Islet of Langerhans (tissue), 1 donor: ENCODE data around the gene CAP2.
"Not testable (repeated sequence)": the region's sequence is repeated elsewhere in the genome, so short reads cannot be mapped to it uniquely, and the experiment has no call there.

Source experiments
- FAIRE-seq: peaks from one replicate; lab custom pipeline; 2011; peaks lifted over from hg19 to GRCh38; lab: Jason Lieb, UNC

CAP2 gene

DNA sequence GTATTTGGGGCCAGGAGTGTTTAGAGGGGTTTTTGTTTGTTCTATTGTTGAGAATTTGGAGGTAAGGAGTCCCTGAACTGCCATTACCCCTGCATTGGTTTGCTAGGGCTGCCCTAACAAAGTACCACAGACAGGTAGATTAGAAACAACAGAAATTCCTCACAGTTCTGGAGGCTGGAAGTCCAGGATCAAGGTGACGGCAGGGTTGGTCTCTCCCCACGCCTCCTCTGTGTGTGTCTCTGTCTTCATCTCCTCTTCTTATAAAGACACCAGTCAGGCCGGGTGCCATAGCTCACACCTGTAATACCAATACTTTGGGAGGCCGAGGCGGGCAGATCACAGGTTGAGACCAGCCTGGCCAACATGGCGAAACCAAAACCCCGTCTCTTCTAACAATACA is 109.7 kb downstream of the CAP2 start:
- no peak for FAIRE-seq

DNA sequence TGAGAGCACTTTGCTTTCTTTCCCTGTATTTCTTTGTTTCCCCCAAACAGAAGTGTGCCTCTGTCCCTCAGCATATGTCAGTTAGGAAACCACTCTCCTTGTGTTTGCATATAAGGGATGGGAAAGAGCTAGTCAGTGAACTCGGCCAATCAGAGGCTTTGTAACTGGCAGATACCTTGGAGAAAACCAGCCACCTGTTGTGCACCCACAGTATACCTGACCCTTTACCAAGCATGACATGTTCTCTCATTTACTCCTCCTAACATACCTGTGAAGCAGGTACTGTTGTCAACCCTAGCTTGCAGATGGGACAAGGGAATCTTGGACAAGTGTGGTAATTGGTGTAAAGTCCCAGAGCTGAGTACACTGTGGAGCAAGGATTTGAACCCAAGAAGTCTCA is 110.6 kb downstream of the CAP2 start:
- FAIRE-seq, result no peak

DNA sequence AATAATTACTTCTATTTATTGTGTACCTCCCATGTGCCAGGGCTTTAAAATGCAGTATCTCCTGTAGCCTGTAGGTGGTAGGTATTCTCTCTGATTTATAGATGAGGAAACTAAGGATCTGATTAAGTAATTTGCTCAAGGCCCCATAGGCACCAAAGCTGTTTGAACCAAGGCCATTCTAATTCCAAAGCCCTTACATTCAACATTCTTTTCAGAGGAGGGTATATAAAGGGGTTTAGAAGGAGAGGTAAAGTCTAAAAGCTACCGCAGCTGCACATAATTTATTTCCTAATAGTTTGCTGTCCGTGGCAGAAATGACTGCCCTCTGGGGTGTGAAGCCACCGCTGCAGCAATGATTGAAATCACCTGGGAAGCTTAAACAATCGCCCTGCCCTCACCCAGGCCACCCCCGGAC is 111.7 kb downstream of the CAP2 start:
- no peak for FAIRE-seq

DNA sequence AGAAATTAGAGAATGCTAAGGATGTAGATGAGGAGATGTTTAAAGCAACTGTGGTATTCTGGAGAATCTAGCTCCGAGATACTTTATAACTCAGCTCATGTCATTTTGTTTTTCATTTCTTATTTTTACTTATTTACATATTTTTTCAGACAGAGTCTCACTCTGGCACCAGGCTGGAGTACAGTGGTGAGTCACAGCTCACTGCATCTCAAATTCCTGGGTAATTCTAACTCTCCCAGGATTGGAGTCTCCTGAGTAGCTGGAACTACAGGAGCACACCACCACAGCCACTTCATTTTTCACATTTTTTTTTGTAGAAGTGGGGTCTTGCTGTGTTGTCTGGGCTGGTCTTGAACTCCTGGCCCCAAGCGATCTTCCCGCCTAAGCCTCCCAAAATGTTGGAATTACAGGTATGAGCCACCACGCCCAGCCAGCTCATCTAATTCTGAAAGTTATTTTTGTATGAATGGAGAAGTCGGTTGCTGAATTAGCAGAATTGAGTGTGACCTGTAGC is 112.4 kb downstream of the CAP2 start:
- no peak for FAIRE-seq

DNA sequence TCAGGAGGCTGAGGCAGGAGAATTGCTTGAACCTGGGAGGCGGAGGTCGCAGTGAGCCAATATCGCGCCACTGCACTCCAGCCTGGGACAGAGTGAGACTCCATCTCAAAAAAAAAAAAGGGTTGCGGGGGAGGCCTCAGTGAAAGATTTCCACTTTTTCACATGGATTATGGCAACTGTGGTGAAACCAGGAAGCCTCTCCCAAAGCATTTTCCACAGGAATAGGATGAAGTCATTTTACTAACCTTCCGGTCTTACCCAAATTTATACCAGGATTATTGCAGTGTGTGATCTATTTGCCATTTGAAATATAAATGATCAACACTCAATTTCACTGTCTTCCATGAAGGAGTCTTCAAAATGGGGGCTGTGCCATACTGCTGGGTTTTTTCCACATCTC is 113.1 kb downstream of the CAP2 start:
- FAIRE-seq, result no peak

DNA sequence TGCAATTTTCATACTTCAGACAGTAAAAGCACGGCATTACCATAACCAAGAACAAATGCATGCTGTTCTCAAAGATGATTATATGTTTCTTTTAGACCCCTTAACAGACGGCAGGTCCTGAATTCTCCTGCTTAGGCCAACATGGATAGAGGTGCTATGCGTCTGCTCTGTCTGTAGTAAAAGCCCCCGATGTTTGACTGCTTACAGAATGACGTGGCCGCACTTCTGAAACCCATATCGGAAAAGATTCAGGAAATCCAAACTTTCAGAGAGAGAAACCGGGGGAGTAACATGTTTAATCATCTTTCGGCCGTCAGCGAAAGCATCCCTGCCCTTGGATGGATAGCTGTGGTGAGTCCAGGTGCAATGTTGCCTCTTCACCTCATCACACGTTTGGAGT is 113.6 kb downstream of the CAP2 start:
- no peak for FAIRE-seq

DNA sequence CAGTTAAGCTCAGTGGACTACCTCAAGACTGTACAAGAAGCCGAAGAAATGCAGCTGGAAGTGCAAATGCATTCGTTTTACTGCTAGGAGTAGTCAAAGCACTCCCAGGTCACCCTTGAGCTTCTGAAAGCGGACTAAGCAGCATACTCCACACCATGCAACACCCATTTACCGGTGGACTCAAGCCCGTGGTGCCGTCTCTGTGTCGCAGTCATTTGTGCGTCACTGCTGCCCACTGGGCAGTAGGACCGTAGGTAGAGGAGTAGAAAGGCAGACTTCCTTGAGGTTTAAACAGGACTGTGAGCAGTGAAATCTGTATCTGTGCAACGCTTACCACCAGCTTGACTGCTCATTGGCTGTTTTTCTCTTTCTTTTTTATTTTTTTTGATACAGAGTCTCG is 117.7 kb downstream of the CAP2 start:
- FAIRE-seq, result no peak

DNA sequence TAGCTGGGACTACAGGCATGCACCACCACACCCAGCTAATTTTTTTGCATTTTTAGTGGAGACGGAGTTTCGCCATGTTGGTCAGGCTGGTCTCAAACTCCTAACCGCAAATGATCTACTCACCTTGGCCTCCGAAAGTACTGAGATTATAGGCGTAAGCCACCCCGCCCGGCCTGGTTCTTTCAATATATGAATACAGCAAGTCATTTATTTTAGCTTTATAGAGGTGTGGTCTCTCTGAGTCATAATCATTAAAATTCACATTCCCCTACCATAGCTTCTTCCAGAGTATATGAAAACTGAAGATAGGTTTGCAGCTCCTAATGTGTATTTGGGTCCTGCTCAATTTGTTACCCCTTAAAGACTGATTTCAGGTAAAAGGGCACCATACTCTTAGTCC is 118.2 kb downstream of the CAP2 start:
- no peak for FAIRE-seq

DNA sequence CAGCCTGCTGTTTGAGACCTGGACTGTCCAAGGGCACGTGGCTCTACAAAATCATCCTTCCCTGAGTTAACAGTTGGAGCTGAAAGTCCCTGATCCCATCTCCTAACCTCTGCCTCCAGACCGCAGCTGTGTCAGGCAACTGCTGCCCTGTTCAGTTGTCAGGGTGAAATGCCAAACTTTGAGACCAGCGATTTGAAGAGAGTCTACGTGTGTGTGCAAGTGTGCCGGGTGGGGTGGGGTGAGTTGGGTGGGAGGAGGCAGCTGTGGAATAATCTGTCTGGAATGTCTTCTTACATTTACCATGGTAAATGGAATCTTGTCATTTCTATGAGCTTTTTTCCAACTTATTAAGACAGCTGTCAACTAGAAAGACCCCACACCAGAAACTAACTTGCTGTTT is 125.7 kb downstream of the CAP2 start:
- FAIRE-seq, result no peak

DNA sequence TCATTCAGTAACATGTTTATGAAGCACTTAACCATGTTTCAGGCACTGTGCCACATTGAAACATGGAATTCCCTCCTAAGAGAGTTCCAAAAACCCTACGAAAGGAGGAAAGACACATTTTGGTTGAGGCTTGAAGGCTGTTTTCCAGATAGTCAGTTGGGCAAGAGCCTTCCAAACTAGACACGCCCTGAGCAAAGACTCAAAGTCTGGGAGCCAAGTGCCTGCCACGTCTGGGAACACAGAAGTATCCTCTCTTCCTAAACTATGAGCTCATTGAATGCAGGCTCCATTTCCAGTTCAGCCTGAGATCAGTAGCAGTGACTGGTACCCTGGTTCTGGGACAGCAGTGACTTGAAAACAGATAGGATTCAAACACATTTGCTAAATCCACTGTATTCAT is 132.2 kb downstream of the CAP2 start:
- no peak for FAIRE-seq

DNA sequence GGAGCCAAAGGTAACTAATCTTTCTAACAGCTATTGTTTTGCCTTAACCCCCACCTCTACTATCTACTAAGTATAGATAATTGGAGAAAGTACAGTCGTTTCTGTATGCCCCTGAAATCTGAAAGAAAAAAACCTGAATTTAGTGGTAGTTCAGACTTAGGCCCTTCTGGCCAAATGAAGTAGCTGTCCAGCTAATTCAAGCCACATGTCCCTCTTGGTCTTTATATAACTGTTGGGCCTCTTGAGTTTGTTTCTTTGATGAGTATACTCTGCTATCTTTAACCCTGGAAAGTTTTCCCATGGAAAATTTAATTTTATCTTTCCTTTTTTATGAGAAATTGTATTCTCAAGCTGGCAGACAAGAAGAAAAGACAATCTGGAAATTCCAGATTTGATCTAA is 133.7 kb downstream of the CAP2 start:
- FAIRE-seq, result no peak

DNA sequence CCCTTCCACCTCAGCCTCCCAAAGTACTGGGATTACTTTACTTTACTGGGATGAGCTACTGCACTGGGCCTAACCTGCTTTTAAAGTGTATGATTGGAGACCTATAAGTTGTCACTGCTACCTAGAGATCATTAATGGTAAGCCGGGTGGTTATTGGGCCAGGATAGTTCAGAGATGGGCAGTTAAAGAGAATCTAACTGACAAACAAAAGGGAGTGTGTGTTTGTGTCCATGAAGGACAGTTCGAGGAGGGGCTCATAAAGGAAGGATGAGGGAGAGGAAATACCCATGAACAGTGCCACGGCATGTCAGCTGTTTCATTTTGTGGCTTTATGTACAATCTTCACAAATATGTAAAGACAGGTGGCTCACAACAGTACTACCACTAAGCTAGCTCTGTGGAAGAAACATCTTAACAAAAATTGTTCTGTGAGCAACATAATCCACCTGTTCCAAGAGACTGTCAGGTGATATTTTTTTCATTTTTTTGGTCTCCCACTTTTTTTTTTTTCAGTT is 137.0 kb downstream of the CAP2 start:
- no peak for FAIRE-seq

DNA sequence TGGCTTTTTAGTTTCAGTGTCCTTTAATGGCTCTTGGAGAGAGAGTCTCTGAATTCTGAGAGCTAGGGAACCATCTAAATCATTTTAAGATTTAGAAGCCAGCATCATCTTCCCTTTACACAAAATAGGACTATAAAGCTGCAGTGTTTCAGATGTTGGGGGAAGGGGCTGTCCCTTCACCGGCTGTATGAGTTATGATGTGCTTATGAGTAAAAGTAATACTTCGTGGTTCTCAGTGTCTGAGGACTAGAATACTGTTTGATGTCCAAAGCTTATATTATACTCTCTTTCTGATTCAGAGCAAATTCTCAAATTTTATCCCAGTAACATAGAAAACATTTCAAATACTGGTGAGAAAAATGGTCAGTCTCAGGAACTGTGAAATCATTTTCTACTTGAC is 143.2 kb downstream of the CAP2 start:
- FAIRE-seq, result no peak

DNA sequence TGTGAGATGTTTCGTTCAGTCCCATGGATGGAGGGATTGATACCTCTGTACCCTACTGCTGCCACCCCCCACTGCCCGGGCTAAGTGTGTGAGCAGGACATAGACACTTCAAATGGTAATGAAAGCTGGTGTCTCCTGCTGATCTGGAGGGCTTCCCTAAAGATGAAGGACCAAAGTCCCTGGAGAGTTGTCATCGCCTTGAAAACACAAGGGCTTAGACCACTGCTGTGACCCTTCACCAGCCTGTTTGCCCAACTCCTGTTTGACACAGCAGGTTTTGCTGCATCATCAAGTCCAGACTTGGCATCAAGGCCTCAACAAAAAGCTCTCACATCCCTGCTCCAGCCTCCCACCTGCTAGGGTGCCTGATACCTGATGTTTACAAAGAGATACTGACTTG is 148.8 kb downstream of the CAP2 start:
- no peak for FAIRE-seq

DNA sequence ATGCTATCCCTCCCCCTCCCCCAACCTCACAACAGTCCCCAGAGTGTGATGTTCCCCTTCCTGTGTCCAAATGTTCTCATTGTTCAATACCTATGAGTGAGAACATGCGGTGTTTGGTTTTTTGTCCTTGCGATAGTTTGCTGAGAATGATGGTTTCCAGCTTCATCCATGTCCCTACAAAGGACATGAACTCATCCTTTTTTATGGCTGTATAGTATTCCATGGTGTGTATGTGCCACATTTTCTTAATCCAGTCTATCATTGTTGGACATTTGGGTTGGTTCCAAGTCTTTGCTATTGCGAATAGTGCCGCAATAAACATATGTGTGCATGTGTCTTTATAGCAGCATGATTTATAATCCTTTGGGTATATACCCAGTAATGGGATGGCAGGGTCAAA is 152.3 kb downstream of the CAP2 start:
- not testable (repeated sequence) for FAIRE-seq

DNA sequence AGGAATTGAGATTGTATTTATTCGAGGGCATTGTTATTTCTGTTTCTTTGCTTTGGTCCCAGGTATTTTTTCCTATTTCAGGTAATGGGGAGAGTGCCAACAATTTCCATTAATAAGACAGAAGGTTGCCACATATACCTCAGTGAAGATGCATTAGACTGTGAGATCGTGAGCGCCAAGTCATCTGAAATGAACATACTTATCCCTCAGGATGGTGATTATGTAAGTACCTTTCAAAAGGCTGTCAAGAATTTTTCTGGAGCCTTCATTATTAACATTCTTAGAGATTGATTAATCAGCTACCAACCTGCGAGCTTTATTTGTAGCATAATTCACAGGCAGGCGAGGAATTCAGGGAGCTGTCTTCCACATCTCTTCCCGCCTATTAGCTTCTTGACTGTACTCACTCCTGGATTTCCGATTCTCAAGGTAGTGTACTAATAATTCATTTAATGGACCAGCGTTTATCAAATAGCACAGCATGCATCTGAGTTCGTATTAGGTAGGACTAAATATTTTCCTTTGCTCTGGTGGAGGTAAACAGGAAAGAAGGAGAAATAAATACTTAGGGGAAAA is 158.1 kb downstream of the CAP2 start:
- no peak for FAIRE-seq

DNA sequence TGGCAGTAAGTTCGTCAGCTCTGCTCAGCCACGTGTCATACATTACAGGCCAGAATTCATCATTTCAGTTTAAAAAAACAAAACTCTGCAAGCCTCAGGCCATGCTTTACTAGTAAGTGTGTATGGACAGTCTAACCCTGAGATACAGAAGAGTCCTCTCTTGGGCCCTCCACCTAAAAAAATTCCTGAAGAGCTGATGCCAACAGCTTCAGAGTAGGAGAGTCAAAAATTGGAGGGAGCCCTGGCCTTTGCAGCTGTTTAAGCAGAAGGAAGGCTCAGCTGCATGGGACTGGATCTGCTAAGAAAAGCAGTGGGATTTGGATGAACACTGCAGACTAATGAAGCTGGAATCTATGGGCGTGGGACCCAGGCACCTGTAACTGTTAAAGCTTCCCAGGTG is 159.5 kb downstream of the CAP2 start:
- FAIRE-seq, result no peak

DNA sequence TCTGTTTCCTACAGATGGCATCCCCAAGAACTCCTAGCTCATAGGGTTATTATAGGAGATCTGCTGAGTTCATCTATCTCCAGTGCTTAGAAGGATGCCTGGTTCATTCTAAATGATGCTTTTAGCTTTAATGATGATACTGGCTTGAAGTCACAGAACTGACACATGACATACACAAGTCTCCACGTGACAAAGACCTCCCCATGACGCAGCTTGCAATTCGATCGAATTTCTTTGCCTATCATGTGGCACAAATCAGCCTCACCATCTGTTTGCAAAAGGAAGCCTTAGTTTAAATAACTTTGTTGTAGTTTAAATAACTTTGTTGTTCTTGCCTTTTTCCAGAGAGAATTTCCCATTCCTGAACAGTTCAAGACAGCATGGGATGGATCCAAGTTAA is 162.6 kb downstream of the CAP2 start:
- no peak for FAIRE-seq

DNA sequence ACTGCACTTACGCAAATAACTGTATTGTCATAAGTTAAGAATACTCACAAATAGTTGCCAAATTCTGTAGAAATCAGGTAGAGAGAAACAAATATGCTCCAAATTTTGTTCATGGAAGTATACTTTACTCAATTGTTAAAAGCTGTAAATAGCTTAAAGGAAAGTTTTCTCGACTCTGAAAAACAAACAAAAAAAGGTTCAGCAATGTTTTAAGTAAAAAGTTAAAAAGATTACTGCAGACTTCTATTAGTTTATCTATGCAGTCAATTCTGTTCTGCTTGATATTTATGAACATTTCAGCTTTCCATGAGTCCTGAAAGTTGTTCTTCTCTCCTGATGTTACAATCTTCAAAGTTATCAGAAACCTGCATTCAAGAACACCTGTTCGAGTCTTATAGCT is 169.2 kb downstream of the CAP2 start:
- FAIRE-seq, result no peak

DNA sequence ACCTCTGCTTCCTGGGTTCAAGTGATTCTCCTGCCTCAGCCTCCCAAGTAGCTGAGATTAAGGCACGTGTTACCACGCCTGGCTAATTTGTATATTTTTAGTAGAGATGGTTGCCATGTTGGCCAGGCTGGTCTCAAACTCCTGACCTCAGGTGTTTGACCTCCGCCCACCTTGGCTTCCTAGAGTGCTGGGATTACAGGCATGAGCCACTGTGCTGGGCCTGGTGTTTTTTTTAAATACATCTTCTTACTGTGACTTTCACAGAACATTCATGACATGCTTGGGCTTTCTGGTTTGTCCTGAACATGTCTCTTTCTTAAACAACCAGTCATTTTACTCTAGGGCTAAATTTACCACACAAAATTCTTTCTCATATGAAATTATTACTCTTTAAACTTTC is 172.0 kb downstream of the CAP2 start:
- no peak for FAIRE-seq

DNA sequence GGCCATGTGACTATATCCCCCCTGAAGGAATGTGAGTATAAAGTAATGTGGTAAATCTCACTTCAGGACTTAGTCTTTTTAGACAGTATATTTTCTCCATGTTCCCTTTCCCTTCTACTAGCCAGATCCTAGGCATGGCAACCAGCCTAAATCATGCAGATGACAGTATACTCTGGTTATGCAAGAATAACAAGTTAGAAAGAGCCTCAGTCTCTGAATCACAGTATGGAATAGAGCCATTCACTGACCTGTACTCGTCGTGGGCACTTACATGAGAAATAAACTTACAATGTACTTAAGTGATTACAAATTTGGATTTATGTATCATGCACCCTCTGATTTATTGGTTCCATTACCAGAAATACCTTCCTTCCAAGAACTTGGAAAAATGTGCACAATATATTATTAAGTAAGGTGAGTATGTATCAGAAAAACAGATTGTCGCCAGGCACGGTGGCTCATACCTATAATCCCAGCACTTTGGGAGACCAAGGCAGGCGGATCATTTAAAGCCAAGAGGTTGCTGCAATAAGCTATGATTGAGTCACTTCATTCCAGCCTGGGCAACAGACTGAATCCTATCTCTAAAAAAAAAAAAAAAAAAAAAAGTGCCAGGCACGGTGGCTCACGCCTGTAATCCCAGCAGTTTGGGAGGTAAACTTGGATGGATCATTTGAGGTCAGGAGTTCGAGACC is 181.6 kb downstream of the CAP2 start:
- FAIRE-seq, result no peak

DNA sequence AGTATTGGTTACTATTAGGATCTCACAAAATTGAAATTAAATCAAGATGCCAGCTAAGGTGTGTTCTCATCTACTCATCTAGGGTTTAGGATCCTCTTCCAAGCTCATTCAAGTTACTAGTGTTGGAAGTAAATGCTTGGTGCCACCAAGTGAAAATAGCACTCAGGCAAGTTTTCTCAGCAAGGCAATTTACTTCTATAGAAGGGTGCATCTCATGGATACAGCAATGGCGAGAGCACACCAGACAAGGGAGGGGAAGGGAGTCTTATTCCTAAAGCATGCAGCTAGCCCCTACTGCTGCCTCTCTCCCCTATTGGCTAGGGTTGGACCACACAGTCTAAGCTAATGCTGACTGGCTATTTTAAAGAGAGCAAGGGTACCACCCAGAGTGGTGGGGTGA is 183.7 kb downstream of the CAP2 start:
- FAIRE-seq, result no peak

DNA sequence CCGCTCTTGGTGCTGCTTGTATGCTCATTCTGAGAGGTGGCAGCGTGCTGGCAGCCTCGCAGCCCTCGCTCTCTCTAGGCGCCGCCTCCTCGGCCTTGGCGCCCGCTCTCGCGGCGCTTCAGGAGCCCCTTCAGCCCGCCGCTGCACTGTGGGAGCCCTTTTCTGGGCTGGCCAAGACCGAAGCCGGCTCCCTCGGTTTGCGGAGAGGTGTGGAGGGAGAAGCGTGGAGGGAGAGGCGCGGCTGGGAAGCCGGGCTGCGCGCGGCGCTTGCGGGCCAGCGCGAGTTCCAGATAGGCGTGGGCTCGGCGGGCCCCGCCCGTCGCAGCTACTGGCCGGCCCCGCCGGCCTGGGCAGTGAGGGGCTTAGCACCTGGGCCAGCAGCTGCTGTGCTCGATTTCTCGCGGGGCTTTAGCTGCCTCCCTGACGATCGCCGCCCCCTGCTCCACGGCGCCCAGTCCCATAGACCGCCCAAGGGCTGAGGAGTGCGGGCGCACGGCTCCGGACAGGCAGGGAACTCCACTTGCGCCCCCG is 187.2 kb downstream of the CAP2 start:
- FAIRE-seq, result no peak

DNA sequence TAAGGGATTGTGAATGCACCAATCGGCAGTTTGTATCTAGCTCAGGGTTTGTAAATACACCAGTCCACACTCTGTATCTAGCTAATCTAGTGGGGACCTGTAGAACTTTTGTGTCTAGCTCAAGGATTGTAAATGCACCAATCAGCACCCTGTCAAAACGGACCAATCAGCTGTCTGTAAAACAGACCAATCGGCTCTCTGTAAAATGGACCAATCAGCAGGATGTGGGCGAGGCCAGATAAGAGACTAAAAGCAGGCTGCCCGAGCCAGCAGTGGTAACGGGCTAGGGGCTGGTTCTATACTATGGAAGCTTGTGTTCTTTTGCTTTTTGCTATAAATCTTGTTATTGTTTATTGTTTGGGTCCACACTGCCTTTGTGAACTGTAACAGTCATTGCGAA is 187.9 kb downstream of the CAP2 start:
- FAIRE-seq, result not testable (repeated sequence)
